ENCODE measurements around the gene SDK2.

The SDK2 gene

DNA sequence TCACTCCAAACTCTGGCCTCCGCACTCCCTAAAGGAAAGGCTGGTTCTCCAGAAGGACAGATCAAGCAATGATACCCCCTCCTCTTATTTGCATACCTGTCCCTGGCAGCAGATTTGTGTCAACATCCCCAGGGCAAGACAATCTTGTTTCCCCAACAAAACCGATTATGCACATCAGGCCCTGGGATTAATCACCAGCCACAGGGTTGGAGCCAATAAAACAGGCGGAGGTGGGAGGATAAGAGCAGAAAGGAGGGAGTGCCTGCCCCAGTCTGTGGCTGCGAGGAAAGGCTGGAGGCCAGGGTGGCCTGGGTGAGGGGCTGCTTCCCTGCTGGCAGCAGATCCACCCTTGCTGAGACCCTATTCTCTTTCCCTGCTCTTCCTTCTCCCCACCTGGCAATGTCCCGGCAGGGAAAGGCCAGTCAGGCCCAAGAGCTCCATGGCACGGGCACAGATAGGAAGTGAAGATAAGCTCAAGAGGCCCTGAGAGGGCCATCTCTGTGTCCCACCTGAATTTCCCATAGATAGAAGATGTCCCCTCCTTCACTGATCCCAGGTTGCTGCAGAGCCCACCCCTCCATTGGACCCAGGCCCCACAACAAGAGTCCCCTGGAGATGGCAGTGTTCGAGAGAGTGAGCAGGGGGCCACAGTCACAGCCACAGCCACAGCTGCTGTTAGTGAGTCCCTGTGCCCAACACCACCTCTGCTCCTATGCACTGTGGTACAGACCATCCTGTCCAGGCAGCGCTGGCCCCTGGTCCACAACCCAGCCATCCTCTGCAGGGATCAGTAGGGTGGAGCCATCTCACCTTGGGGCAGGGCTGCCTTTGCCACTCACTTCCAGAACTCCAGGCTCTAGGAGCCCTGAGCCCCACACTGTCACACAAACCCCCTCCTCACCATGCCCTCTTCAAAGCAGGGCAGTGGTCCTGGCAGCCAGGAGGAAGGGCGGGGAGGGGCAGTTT lies 137.5 kb downstream of the SDK2 start:
- in situ Hi-C loops (cut with HindIII; ENCODE audit: low pct_ligation_motif_present, low pct_unique_long_range_greater_than_20kb, low sequenced_read_pairs): no loop called here
- no peak for DNase-seq

- in situ Hi-C loops (cut with HindIII; ENCODE audit: low pct_ligation_motif_present, low pct_unique_long_range_greater_than_20kb, low sequenced_read_pairs): no loop called here
- no peak for DNase-seq
Observed at GRCh38 chr17:73503560-73503959, 140.7 kb downstream of the SDK2 start.

DNA sequence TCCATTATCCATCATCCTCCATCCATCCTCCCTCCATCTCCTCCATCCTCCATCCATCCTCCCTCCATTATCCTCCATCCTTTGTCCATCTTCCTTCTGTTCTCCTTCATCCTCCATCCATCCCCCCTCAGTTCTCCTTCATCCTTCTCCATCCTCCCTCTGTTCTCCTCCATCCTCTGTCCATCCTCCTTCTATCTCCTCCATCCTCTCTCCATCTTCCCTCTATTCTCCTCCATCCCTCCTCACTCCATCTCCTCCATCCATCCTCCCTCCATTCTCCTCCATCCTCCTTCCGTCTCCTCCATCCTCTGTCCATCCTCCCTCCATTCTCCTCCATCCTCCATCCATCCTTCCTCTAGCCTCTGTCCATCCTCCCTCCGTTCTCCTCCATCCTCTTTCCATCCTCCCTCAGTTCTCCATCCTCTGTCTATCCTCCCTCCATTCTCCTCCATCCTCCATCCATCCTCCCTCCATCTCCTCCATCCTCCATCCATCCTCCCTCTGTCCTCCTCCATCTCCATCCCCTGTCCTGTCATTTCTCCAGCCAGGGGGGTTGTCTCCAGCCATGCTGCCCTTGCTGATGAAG lies 143.7 kb downstream of the SDK2 start:
- in situ Hi-C loops (cut with HindIII; ENCODE audit: low pct_ligation_motif_present, low pct_unique_long_range_greater_than_20kb, low sequenced_read_pairs): no loop called here
- no peak for DNase-seq

- in situ Hi-C loops (cut with HindIII; ENCODE audit: low pct_ligation_motif_present, low pct_unique_long_range_greater_than_20kb, low sequenced_read_pairs): no loop called here
- DNase-seq: no peak
Observed at GRCh38 chr17:73498886-73499554, 145.2 kb downstream of the SDK2 start.

- DNase-seq: no peak
- in situ Hi-C loops (cut with HindIII; ENCODE audit: low pct_ligation_motif_present, low pct_unique_long_range_greater_than_20kb, low sequenced_read_pairs): no loop called here
Observed at GRCh38 chr17:73498176-73498575, 146.1 kb downstream of the SDK2 start.

- DNase-seq: no peak
- in situ Hi-C loops (cut with HindIII; ENCODE audit: low pct_ligation_motif_present, low pct_unique_long_range_greater_than_20kb, low sequenced_read_pairs): no loop called here
Observed at GRCh38 chr17:73497721-73498120, 146.5 kb downstream of the SDK2 start.

DNA sequence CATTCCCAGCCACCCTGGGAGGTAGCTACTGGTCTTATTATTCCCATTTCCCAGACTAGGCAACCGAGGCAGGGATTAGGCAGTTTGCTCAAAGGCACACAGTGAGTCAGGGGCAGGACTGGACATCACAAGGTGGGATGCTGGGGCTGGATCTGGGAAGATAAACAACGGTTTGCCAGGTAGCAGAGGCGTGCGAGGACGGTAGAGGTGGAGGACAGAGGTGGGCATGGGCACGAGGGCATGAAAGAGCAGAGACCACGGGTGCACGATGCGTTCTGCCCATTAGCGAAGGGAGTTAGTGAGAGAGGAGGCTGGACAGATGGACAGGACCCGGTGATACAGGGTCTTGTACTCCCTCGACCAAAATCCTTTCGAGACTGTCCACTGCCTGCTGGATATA lies 148.0 kb downstream of the SDK2 start:
- in situ Hi-C loops (cut with HindIII; ENCODE audit: low pct_ligation_motif_present, low pct_unique_long_range_greater_than_20kb, low sequenced_read_pairs): no loop called here

DNA sequence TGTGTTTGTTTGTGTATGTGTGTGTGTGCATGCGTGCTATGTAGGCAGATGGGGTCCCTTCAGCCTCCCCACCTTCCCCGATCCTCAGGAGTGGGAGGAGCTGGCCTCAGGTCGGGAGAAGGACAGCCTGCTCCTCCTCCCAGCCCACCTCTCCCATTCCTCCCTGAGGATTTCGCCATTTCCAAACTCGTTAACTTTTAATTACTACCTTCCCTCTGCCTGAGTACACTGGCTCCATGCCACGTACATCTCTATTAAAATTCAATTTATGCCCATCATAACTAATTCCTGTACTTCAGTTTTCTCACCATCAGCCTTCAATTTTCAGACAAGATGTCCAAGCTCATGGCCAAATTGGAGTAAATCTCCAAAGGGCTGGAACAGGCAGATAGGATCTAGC lies 148.6 kb downstream of the SDK2 start:
- no peak for DNase-seq
- in situ Hi-C loops (cut with HindIII; ENCODE audit: low pct_ligation_motif_present, low pct_unique_long_range_greater_than_20kb, low sequenced_read_pairs): no loop called here

More for the DNA sequence above, 148.0 kb downstream of the SDK2 start:
- no peak for DNase-seq

GRCh38 chr17:73494950-73495349 lies 149.3 kb downstream of the SDK2 start:
- DNase-seq: no peak
- in situ Hi-C loops (cut with HindIII; ENCODE audit: low pct_ligation_motif_present, low pct_unique_long_range_greater_than_20kb, low sequenced_read_pairs): no loop called here

DNA sequence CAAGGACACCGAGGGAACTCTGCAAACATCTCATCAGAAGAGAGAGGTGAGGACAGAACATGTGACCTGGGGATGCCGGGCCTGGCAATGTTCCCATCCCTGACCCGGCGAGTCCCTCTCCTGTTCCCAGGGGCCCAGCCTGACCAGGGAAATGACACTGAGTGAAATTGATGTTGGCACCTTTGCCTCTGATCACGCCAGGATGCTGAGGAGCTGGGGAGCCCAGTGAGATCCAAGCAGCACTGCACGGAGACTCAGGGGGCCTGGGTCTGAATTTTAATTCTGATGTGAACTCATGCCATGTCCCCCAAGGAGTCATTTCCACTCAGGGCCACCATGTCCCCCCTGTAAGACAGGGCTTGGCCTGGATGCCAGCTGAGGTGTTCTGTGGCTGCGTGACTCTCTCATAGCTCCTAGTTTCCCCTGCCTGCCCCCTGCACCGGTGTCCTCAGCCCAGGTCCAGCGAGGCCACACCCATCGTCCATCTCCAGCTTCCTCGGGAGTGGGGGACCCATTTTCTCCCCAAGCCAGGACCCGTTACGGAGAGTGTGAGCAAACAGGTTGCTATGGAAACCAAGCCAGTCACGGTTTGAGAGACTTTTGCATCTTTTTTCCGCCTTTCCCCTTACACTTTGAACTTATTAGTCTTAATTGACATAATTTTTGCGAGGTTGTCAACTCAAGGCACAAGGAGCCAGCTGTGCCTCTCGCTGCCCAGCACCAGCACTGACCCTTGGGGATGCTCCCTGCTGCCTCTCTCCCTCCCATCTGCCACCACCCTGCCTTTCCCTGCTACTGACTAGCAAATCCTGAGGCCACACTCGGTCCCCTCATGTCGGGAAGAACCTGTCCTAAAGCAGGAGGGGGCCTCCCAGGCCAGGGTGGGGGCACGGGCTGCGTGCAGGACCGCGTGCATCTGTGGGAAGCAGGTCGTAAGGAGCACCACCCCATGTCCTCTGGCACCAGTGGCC lies 150.0 kb downstream of the SDK2 start:
- in situ Hi-C loops (cut with HindIII; ENCODE audit: low pct_ligation_motif_present, low pct_unique_long_range_greater_than_20kb, low sequenced_read_pairs): no loop called here
- DNase-seq: no peak

DNA sequence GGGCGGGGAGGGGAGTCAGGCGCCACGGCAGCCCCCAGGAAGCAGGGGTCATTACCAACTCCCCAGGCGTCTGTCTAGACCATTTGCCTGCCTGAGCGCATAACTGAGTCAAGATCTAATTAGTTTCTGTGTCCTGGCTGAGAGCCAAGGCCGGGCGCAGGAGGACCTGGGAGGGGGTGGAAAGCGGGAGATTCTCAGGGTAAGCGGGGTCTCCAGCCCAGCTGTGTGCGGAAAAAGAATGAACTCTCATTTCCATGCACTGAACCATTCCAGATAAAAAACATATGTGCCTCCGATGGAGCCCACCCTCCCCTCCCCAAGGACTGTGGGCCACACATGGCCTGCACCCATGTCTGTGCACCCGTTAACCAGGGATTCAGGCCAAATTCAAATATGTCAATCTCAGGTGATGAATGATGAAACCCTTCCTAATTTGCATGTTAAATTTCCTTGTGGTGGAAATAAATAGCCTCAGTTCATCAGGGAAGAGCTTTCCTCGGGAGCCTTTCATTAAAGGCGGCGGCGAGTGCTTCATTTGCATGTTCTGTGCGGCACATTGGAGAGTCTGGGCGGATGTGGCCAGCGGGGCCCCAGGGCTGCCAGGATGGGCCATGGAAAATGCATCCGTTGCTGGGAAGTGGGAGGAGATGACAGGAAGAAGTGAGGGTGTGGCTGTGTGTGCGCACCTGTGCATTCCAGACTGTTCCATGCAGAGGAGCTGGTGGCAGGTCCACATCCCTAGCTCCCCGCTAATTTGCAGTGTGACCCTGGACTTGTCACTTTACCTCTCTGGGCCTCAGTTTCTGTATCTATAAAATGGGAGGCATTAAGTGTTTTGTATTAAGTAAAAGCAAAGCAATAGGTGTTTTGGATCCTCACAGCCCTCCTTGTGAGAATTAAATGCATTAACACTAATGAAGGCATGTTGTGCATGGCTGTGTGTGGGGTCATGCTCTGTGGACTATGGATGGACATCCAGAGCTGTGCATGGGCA lies 151.1 kb downstream of the SDK2 start:
- DNase-seq: no peak
- in situ Hi-C loops (cut with HindIII; ENCODE audit: low pct_ligation_motif_present, low pct_unique_long_range_greater_than_20kb, low sequenced_read_pairs): no loop called here

GRCh38 chr17:73492125-73492820 lies 152.0 kb downstream of the SDK2 start:
- no peak for DNase-seq
- in situ Hi-C loops (cut with HindIII; ENCODE audit: low pct_ligation_motif_present, low pct_unique_long_range_greater_than_20kb, low sequenced_read_pairs): no loop called here

DNA sequence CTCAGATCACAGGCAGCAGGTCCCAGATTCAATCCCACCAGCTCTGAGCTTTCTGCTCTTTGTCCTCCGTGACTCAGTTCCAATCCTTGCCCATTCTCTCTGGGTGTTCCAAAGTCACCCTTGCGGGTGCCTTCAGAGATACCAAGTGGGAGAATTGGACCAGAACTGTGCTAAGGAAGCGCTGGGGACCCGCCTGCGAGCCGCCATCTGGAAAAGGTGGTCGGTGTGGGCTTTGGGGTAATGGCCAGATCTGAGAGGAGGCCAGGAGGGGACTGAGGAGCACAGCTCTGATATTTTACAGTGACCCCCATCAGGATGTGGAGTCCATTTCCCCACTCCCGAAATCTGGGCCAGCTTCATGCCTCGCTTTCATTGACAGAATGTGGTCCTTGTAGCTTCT lies 152.6 kb downstream of the SDK2 start:
- DNase-seq: no peak

GRCh38 chr17:73490851-73491250 lies 153.4 kb downstream of the SDK2 start:
- no peak for DNase-seq
- in situ Hi-C loops (cut with HindIII; ENCODE audit: low pct_ligation_motif_present, low pct_unique_long_range_greater_than_20kb, low sequenced_read_pairs): no loop called here

More for the DNA sequence above, 152.6 kb downstream of the SDK2 start:
- in situ Hi-C loops (cut with HindIII; ENCODE audit: low pct_ligation_motif_present, low pct_unique_long_range_greater_than_20kb, low sequenced_read_pairs): no loop called here

DNA sequence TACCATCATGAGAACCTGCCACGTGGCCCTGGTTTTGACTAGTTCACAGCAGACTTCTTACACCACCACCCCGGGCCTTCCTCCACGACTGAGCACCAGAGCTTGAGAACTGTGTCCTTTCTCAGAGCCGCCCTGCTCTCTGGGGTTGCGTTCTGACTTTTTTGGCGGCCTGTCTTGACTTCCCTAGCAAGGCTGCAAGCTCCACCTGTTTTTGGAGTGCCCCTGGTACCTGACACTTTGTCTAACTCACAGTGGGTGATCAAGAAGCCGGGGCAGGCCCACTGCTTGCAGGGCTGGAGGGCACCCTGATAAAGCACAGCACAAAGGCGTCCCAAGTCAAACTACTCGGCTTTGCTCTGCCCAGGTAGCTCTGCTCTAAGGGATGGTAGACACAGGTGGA lies 154.3 kb downstream of the SDK2 start:
- in situ Hi-C loops (cut with HindIII; ENCODE audit: low pct_ligation_motif_present, low pct_unique_long_range_greater_than_20kb, low sequenced_read_pairs): no loop called here
- DNase-seq: no peak

GRCh38 chr17:73489333-73489732 lies 154.9 kb downstream of the SDK2 start:
- in situ Hi-C loops (cut with HindIII; ENCODE audit: low pct_ligation_motif_present, low pct_unique_long_range_greater_than_20kb, low sequenced_read_pairs): no loop called here
- DNase-seq: no peak

- no peak for DNase-seq
- in situ Hi-C loops (cut with HindIII; ENCODE audit: low pct_ligation_motif_present, low pct_unique_long_range_greater_than_20kb, low sequenced_read_pairs): no loop called here
Observed at GRCh38 chr17:73485130-73485529, 159.1 kb downstream of the SDK2 start.
